IPS-20b (cell line): Measurements from ENCODE around the gene DTD2.

Experiments
- H3K27ac ChIP-seq: one replicate; pipeline ENCODE4 v1.5.1; 2013; ENCODE audit warnings: low read length
- H3K27me3 ChIP-seq: 2 replicates; pipeline ENCODE4 v1.6.1; 2013; ENCODE audit warnings: mild to moderate bottlenecking, low read length, inconsistent platforms; ENCODE audit not compliant: insufficient read depth
- H3K36me3 ChIP-seq: 2 replicates; pipeline ENCODE4 v1.6.1; 2013; ENCODE audit warnings: low read depth, mild to moderate bottlenecking, inconsistent platforms, low read length, moderate library complexity; ENCODE audit not compliant: insufficient read depth
- H3K4me1 ChIP-seq: 2 replicates; pipeline ENCODE4 v1.6.1; 2013; ENCODE audit warnings: mild to moderate bottlenecking, control low read depth, inconsistent platforms, low read length, moderate library complexity; ENCODE audit not compliant: insufficient read depth
- H3K4me3 ChIP-seq: 2 replicates; pipeline ENCODE4 v1.5.1; 2013; ENCODE audit warnings: mild to moderate bottlenecking, low read length, inconsistent platforms
- H3K9ac ChIP-seq: 2 replicates; pipeline ENCODE4 v1.6.1; 2013; ENCODE audit warnings: low read depth, mild to moderate bottlenecking, inconsistent platforms, low read length, moderate library complexity
- H3K9me3 ChIP-seq: 2 replicates; pipeline ENCODE4 v1.6.1; 2013; ENCODE audit warnings: mild to moderate bottlenecking, low read depth, low read length, inconsistent platforms; ENCODE audit not compliant: insufficient read depth

DTD2 gene

DNA sequence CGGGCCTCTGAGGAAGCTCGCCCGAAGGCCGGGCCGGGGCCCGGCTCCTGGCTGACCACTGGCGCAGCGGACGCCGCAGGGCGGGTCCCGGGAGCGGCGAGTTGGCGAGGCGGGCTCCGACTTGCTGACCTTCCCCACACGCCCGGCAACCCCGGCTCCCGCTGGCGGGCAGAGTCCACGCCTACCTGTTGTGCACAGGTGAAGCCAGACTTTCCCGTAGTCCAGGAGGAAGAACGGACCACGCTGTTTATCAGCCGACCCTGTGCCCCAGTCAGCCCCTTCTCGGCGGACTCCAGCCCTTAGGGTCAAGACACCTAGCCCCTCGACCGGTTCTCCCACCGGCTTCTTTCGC lies 37.4 kb downstream of the DTD2 start:
- Histone ChIP-seq H3K9me3 (no peaks in the 10 kb centered on the region), H3K27ac (no peak overlapping the region), H3K27me3 (no peaks in the 10 kb centered on the region), H3K9ac (peak overlapping the region; percentile 88), H3K4me3 (peak overlapping the region; percentile 96), H3K36me3 (no peaks in the 10 kb centered on the region), H3K4me1 (0 out of 2 replicates have a peak, but pooled peaks cover 2% of the 10 kb centered on the region)

DNA sequence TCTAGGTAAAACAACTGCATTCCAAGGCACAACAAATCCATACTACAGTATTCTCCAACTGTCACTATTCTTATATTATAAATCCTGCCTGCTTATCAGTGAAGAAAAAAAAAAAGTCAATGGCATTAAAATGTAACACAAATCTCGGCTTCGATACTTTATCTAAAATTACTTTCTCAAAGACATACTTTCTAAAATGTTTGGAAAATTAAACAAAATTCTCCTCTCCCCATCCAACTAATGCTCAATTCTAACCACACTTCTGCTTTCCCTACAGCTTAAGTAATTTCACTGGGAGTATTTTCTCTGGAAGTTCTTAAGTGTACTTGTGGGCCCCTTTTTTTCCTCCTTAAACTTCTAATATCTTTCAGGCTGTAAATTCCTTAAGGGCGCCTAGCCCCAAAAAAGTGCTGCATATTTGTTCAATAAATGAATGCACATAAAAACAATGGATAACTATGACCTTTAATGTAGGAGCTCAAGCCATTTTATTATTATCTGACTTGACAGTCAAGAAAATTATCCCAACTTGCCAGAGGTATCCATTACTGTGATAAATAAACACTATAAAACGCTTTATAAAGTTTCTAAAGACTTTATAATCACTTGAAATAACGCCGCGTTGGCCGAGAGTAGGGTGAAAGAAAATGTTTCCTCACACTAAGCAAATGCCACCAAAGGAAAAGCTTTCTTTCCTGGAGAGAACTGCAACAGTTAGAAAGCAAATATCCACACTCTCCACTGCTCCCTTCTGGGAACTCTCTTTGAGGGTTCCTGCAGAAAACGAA lies 37.9 kb downstream of the DTD2 start:
- Histone ChIP-seq H3K27ac (peak overlapping the region; percentile 22), H3K27me3 (no peaks in the 10 kb centered on the region), H3K36me3 (no peaks in the 10 kb centered on the region), H3K9me3 (no peaks in the 10 kb centered on the region), H3K4me1 (0 out of 2 replicates have a peak, but pooled peaks cover 2% of the 10 kb centered on the region), H3K4me3 (peak overlapping the region; percentile 96), H3K9ac (peak overlapping the region; percentile 88)

DNA sequence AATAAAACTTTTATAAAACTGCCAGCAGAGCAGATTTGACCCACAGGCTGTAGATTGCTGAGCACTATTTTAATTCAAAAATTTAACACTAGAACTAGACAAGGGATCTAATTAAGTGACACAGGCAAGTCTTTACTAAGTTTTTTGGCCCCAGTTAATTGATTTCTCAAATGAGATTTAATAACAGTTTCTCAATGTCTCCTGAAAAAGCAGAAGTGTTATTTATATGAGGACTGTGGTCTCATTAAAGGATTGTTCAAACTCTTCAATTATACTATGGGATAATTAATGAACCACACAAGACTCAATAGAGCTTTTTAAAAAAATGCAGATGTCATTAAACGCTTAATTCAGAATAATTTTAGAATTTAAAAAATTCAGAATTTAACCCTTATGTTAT lies 38.9 kb downstream of the DTD2 start:
- H3K36me3 ChIP-seq, result no peaks in the 10 kb centered on the region
- H3K27me3 ChIP-seq, result no peaks in the 10 kb centered on the region
- H3K9ac ChIP-seq, result no peak overlapping the region
- H3K9me3 ChIP-seq, result no peaks in the 10 kb centered on the region
- H3K27ac ChIP-seq, result no peak overlapping the region
- H3K4me1 ChIP-seq, result 0 out of 2 replicates have a peak, but pooled peaks cover 2% of the 10 kb centered on the region
- H3K4me3 ChIP-seq, result no peak overlapping the region

DNA sequence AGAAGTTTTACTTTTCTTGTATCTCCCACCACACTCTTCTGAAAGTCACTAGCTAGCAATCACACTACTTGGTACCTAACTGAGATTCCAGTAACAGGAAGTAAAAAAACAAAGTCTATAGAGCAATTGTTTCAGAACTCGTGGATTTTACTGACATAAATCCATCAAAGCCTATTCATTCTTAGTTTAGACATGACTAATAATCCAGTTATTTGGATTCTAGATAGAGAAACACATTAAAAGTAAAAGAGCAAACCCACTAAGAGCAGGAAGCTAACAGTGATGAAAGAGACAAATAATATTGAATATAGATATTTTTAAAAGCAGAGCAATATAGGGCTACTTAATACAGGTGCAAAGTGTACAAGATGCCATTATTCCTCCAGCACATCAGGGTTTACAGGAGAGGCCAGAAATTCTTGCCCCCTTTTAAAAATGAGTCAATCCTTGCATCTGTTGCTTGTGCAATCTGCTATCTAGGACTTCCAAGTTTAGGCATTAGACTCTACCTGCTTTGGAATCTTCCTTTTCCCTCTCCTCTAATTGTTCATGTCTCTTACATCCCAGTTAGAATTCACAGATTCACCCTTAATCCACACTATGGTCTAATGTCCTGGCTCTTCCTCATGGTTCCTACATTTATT lies 43.0 kb downstream of the DTD2 start:
- H3K27me3 ChIP-seq, result no peaks in the 10 kb centered on the region
- no peaks in the 10 kb centered on the region for H3K9me3 ChIP-seq
- no peak overlapping the region for H3K9ac ChIP-seq
- no peak overlapping the region for H3K4me3 ChIP-seq
- no peaks in the 10 kb centered on the region for H3K36me3 ChIP-seq
- H3K27ac ChIP-seq, result no peak overlapping the region
- 0 out of 2 replicates have a peak, but pooled peaks cover 2% of the 10 kb centered on the region for H3K4me1 ChIP-seq

DNA sequence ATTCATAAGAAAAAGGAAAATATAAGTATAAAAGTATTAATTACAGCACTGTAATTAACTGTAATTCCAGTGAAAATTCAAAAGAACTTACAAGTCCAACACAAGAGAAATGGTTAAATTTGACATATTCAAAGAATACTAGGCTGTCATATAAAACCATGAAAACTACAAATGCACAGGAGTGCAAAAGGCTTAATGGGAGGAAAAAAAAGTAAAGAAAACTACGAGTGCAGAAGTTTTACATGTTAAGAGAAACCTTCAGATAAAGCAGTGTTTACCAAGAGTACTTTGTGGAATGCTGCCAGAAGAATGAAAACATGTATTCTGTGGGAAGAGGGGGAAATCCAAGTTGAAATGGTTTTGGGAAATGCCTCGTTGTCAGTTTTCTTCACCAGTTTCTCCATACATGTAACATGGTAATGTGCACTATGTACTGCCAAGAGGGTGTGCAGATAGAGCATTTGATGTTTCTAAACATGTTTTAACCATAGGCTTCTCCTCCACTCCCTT lies 46.0 kb downstream of the DTD2 start:
- Histone ChIP-seq H3K4me1 (no peaks in the 10 kb centered on the region), H3K9me3 (no peaks in the 10 kb centered on the region), H3K27ac (no peak overlapping the region), H3K36me3 (no peaks in the 10 kb centered on the region), H3K4me3 (no peak overlapping the region), H3K27me3 (no peaks in the 10 kb centered on the region), H3K9ac (no peak overlapping the region)

DNA sequence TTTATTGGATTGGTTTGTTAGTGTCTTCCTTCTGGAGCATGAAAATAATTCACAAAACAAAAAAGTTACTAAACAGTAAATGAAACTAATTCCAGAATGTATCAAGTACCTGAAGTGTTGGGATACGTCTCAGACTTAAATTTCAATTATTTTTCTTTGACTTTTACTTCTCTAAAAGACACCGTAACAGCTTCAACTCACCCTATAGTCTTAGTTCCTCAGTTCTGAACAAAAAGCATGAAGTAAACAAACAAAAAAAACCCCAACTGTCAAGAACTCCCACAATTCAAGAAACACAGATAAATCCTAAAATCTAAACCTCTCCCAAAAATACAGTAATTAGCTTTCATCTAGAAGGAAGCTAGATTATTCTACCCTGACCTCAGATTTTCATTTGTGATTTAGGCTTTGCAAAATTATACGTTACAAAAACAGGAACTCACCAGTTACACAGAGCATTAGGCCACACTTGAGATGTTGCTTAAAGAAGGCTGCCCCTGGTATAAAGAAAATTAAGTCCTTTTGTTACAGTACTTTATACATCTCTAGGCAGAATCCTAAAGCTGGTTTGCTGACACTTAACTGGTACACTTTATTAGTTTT lies 47.2 kb downstream of the DTD2 start:
- Histone ChIP-seq H3K27me3 (no peaks in the 10 kb centered on the region), H3K4me3 (no peak overlapping the region), H3K9me3 (no peaks in the 10 kb centered on the region), H3K4me1 (no peaks in the 10 kb centered on the region), H3K27ac (no peak overlapping the region), H3K9ac (no peak overlapping the region), H3K36me3 (no peaks in the 10 kb centered on the region)

DNA sequence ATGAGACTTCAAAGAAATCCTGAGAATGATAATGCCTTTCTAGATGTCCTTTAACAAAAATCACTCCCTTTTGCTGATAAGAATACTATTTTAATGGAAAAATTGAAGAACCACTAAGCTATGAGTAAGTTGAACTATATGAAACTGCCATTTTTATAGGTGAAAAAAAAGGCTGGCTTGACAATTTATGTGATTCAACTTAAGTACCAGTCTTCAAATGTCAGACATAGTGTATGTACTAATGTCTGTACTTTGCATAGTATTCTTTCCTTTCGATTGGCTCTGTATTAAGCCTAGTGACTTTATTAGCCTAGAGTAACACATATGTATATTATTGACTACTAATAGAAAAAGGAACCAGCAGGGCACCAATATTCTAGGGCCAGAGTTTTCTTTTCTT lies 48.9 kb downstream of the DTD2 start:
- Histone ChIP-seq H3K27me3 (no peaks in the 10 kb centered on the region), H3K9ac (no peak overlapping the region), H3K27ac (no peak overlapping the region), H3K4me3 (no peak overlapping the region), H3K4me1 (peaks cover 2% of the 10 kb centered on the region; the same call in 1 of the 2 replicates), H3K36me3 (no peaks in the 10 kb centered on the region), H3K9me3 (no peaks in the 10 kb centered on the region)

DNA sequence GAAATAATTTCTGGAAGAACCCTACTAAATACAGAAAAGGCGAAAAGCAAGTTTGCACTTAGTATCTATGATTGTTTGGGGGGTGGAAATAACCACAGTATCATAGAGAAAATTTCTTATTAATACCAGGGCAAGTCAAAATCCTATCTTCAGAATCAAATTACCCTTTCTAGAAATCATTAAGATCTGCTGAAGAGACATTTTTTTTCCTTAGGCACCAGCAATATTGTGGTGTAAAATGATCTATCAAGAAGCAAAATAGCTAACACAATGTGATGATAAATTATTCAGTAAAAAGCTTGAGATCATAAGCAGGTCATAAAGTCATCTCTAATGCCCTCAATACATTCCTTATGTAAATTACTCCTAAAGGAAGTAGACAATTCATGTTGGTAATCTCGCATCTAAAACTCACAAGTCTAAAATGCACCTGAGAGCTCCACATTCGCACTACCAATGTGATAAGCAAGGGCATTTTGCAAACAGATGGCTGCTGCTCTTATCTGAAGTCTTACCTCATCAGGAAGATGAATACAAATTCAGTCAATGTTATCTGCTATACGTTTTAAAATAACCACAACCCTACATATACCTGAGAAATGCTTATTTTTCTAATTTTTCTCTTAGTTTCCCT lies 51.6 kb downstream of the DTD2 start:
- H3K9me3 ChIP-seq, result no peaks in the 10 kb centered on the region
- H3K27ac ChIP-seq, result no peak overlapping the region
- H3K9ac ChIP-seq, result no peak overlapping the region

DNA sequence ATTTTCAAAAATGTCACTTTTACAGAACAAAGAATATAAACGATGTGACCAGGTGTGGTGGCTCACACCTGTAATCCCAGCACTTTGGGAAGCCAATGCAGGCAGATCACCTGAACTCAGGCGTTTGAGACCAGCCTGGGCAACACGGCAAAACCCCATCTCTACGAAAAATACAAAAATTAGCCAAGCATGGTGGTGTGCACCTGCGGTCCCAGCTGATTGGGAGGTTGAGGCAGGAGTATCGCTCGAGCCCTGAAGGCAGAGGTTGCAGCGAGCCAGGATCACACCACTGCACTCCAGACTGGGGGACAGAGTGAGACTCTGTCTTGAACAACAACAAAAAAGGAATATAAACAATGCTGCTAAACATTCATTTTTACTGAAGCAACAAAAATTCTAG lies 52.2 kb downstream of the DTD2 start:
- Histone ChIP-seq H3K36me3 (peaks cover 2% of the 10 kb centered on the region; the same call in 1 of the 2 replicates), H3K27me3 (no peaks in the 10 kb centered on the region), H3K9ac (no peak overlapping the region), H3K4me1 (peaks cover 6% of the 10 kb centered on the region; the same call in 1 of the 2 replicates), H3K27ac (no peak overlapping the region), H3K4me3 (no peak overlapping the region), H3K9me3 (no peaks in the 10 kb centered on the region)

More for the DNA sequence above, 51.6 kb downstream of the DTD2 start:
- Histone ChIP-seq H3K4me1 (peaks cover 6% of the 10 kb centered on the region; the same call in 1 of the 2 replicates), H3K27me3 (no peaks in the 10 kb centered on the region), H3K4me3 (no peak overlapping the region), H3K36me3 (no peaks in the 10 kb centered on the region; the same call in 1 of the 2 replicates)

DNA sequence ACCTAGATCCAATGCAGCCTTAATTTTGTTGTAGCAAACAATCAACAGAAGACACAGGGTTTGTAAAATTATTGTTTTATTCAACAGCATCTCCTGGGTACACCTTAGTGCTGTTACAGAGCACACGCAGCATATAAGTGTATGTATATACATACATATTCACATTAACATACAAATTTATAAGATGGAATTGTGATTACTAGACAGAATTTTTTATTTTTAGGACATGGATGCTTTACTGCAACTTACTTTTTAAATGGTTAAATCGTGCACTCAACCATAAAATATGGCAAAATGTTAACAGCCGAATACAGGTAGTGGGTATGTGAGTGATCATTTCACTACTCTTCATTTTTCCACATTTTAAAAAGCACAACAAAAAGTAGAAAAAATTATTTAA lies 53.6 kb downstream of the DTD2 start:
- no peak overlapping the region for H3K27ac ChIP-seq
- H3K4me1 ChIP-seq, result peaks cover 6% of the 10 kb centered on the region; the same call in 1 of the 2 replicates
- H3K9me3 ChIP-seq, result no peaks in the 10 kb centered on the region
- H3K27me3 ChIP-seq, result no peaks in the 10 kb centered on the region
- H3K4me3 ChIP-seq, result no peak overlapping the region
- H3K9ac ChIP-seq, result no peak overlapping the region
- peaks cover 8% of the 10 kb centered on the region; the same call in 1 of the 2 replicates for H3K36me3 ChIP-seq

DNA sequence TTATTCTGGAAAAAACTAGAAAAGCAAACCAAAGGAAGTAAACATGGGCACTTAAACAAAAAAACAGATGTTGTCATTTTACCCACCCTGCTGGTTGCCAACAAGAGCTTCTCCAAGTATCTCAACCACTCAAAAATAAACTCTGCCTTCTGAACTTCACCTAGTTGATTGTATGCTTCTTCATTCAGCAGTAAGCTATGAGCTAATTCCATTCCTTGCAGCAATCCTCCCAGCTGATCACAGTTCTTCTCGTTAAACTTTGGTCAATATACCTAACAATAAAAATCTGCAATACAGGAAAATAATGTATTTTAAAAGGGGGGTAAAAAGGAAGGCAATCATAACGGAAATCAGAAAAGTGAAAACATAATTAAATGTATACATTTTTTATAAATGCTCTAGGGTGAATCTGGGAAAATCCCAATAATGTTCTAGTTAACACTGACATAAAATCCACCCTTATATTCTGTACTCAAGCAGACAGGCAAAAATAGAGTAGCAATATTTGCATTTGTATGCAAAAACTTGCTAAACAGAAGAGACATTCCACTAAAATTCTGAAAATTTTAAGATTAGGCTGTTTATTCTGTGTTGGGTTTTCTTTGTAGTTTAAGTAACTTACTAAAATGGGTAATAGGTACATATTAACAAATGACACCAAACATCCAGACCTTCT lies 54.4 kb downstream of the DTD2 start:
- Histone ChIP-seq H3K9me3 (no peaks in the 10 kb centered on the region), H3K9ac (no peak overlapping the region), H3K4me1 (peaks cover 6% of the 10 kb centered on the region; the same call in 1 of the 2 replicates), H3K4me3 (no peak overlapping the region), H3K27me3 (no peaks in the 10 kb centered on the region), H3K36me3 (peaks cover 15% of the 10 kb centered on the region; the same call in 1 of the 2 replicates), H3K27ac (no peak overlapping the region)
